ENCODE measurements around the gene PCDH15.
"Not testable (repeated sequence)": the region's sequence is repeated elsewhere in the genome, so short reads cannot be mapped to it uniquely, and the experiment has no call there.

PCDH15 gene

DNA sequence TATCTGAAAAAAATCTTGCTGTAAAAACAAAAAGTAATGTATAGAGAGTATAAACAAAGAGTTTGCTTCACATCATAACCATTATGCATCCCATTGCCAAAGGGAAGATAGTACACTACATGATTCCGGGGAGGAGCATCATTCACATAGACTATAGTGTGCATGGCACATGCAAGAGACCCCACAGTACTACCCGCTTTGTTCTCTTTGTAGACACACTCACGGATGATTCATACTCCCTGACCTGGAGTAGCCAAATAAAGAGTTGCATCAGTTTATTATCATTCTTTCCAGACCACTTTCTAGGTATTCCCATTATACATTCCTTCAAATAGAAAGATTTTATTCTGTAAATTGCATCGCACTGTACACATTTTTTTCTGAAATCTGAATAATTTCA, 356.9 kb downstream of the PCDH15 start:
- Histone ChIP-seq H3K9ac (ENCODE audit: low read depth in 1 of 2, low read length in 2 of 2) (no peak overlapping the region), H3K4me1 (ENCODE audit: control insufficient read depth in 1 of 2, insufficient read depth in 2 of 2, low read length in 2 of 2) (no peaks in the 10 kb centered on the region), H3K9me3 (ENCODE audit: control insufficient read depth in 1 of 2, low read length in 2 of 2) (no peaks in the 10 kb centered on the region), H3K27ac (ENCODE audit: low read depth, low read length) (no peak overlapping the region), H3K4me3 (ENCODE audit: low read depth in 1 of 2, low read length in 2 of 2) (no peak overlapping the region), H3K27me3 (ENCODE audit: control insufficient read depth in 1 of 2, insufficient read depth in 2 of 2, low read length in 2 of 2) (no peaks in the 10 kb centered on the region), H3K36me3 (ENCODE audit: control insufficient read depth in 1 of 2, insufficient read depth in 2 of 2, low read length in 2 of 2) (no peaks in the 10 kb centered on the region)

- no peaks in the 10 kb centered on the region for H3K27me3 ChIP-seq (ENCODE audit: control insufficient read depth in 1 of 2, insufficient read depth in 2 of 2, low read length in 2 of 2)
These were observed 359.8 kb downstream of the PCDH15 start for GRCh38 chr10:54441275-54441674.

GRCh38 chr10:54434782-54435181, 366.2 kb downstream of the PCDH15 start:
- no peaks in the 10 kb centered on the region for H3K9me3 ChIP-seq (ENCODE audit: control insufficient read depth in 1 of 2, low read length in 2 of 2)
- H3K9ac ChIP-seq (ENCODE audit: low read depth in 1 of 2, low read length in 2 of 2): no peak overlapping the region
- H3K36me3 ChIP-seq (ENCODE audit: control insufficient read depth in 1 of 2, insufficient read depth in 2 of 2, low read length in 2 of 2): no peaks in the 10 kb centered on the region
- H3K4me3 ChIP-seq (ENCODE audit: low read depth in 1 of 2, low read length in 2 of 2): no peak overlapping the region
- no peaks in the 10 kb centered on the region for H3K4me1 ChIP-seq (ENCODE audit: control insufficient read depth in 1 of 2, insufficient read depth in 2 of 2, low read length in 2 of 2)
- no peak overlapping the region for H3K27ac ChIP-seq (ENCODE audit: low read depth, low read length)
- H3K27me3 ChIP-seq (ENCODE audit: control insufficient read depth in 1 of 2, insufficient read depth in 2 of 2, low read length in 2 of 2): no peaks in the 10 kb centered on the region

More at GRCh38 chr10:54441275-54441674, 359.8 kb downstream of the PCDH15 start:
- H3K36me3 ChIP-seq (ENCODE audit: control insufficient read depth in 1 of 2, insufficient read depth in 2 of 2, low read length in 2 of 2): no peaks in the 10 kb centered on the region
- H3K9me3 ChIP-seq (ENCODE audit: control insufficient read depth in 1 of 2, low read length in 2 of 2): no peaks in the 10 kb centered on the region
- H3K4me3 ChIP-seq (ENCODE audit: low read depth in 1 of 2, low read length in 2 of 2): no peak overlapping the region
- no peaks in the 10 kb centered on the region for H3K4me1 ChIP-seq (ENCODE audit: control insufficient read depth in 1 of 2, insufficient read depth in 2 of 2, low read length in 2 of 2)
- H3K27ac ChIP-seq (ENCODE audit: low read depth, low read length): no peak overlapping the region
- H3K9ac ChIP-seq (ENCODE audit: low read depth in 1 of 2, low read length in 2 of 2): no peak overlapping the region

DNA sequence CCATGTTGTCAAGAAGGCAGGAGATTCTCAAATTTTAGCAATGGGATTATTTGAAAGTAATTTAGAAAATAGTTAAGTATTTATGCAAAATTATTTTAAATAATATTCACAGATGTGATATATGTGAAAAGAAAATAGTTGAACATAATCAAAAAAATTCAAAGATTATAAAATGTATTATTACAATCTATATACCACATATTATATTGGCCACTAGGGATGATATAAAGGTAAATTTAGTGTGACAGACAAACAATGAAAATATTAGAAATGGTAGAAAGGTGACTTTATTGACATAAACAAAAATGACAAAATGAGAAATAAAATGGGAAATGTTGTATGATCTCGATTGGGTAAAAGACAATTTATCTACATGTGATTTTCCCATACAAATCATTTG, 385.5 kb downstream of the PCDH15 start:
- no peak overlapping the region for H3K27ac ChIP-seq (ENCODE audit: low read depth, low read length)
- H3K9me3 ChIP-seq (ENCODE audit: control insufficient read depth in 1 of 2, low read length in 2 of 2): no peaks in the 10 kb centered on the region
- H3K27me3 ChIP-seq (ENCODE audit: control insufficient read depth in 1 of 2, insufficient read depth in 2 of 2, low read length in 2 of 2): no peaks in the 10 kb centered on the region
- no peak overlapping the region for H3K4me3 ChIP-seq (ENCODE audit: low read depth in 1 of 2, low read length in 2 of 2)
- H3K4me1 ChIP-seq (ENCODE audit: control insufficient read depth in 1 of 2, insufficient read depth in 2 of 2, low read length in 2 of 2): no peaks in the 10 kb centered on the region
- H3K36me3 ChIP-seq (ENCODE audit: control insufficient read depth in 1 of 2, insufficient read depth in 2 of 2, low read length in 2 of 2): no peaks in the 10 kb centered on the region
- H3K9ac ChIP-seq (ENCODE audit: low read depth in 1 of 2, low read length in 2 of 2): no peak overlapping the region

- no peaks in the 10 kb centered on the region for H3K9me3 ChIP-seq (ENCODE audit: control insufficient read depth in 1 of 2, low read length in 2 of 2)
- H3K36me3 ChIP-seq (ENCODE audit: control insufficient read depth in 1 of 2, insufficient read depth in 2 of 2, low read length in 2 of 2): no peaks in the 10 kb centered on the region
- no peak overlapping the region for H3K4me3 ChIP-seq (ENCODE audit: low read depth in 1 of 2, low read length in 2 of 2)
- no peaks in the 10 kb centered on the region for H3K27me3 ChIP-seq (ENCODE audit: control insufficient read depth in 1 of 2, insufficient read depth in 2 of 2, low read length in 2 of 2)
- no peak overlapping the region for H3K9ac ChIP-seq (ENCODE audit: low read depth in 1 of 2, low read length in 2 of 2)
- no peak overlapping the region for H3K27ac ChIP-seq (ENCODE audit: low read depth, low read length)
- no peaks in the 10 kb centered on the region for H3K4me1 ChIP-seq (ENCODE audit: control insufficient read depth in 1 of 2, insufficient read depth in 2 of 2, low read length in 2 of 2)
These were observed 398.5 kb downstream of the PCDH15 start for GRCh38 chr10:54402576-54402975.

DNA sequence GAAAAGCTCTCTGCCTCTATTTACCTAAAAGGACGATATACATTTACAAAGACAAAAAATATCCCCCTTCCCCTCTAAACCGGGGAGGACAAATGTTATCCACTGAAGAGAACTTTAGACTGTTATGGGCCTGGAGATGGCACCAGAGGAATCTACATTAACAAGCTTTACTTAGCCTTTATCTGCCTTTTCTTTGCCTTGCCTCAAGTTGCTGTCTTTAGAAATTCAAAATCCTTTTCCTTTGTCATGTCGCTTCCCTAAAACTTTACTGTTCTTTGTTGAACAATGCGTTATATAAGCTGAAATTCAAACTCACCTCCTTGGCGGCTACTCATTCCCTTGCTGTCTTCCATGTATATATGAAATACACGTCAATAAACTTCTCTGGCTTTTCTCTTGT, 405.0 kb downstream of the PCDH15 start:
- H3K4me3 ChIP-seq (ENCODE audit: low read depth in 1 of 2, low read length in 2 of 2): no peak overlapping the region
- H3K27ac ChIP-seq (ENCODE audit: low read depth, low read length): no peak overlapping the region
- no peaks in the 10 kb centered on the region for H3K4me1 ChIP-seq (ENCODE audit: control insufficient read depth in 1 of 2, insufficient read depth in 2 of 2, low read length in 2 of 2)
- no peak overlapping the region for H3K9ac ChIP-seq (ENCODE audit: low read depth in 1 of 2, low read length in 2 of 2)
- H3K9me3 ChIP-seq (ENCODE audit: control insufficient read depth in 1 of 2, low read length in 2 of 2): no peaks in the 10 kb centered on the region
- H3K27me3 ChIP-seq (ENCODE audit: control insufficient read depth in 1 of 2, insufficient read depth in 2 of 2, low read length in 2 of 2): no peaks in the 10 kb centered on the region
- no peaks in the 10 kb centered on the region for H3K36me3 ChIP-seq (ENCODE audit: control insufficient read depth in 1 of 2, insufficient read depth in 2 of 2, low read length in 2 of 2)

GRCh38 chr10:54394598-54394997, 406.4 kb downstream of the PCDH15 start:
- not testable (repeated sequence) for H3K4me3 ChIP-seq (ENCODE audit: low read depth in 1 of 2, low read length in 2 of 2); H3K36me3 ChIP-seq (ENCODE audit: control insufficient read depth in 1 of 2, insufficient read depth in 2 of 2, low read length in 2 of 2); H3K4me1 ChIP-seq (ENCODE audit: control insufficient read depth in 1 of 2, insufficient read depth in 2 of 2, low read length in 2 of 2); H3K27ac ChIP-seq (ENCODE audit: low read depth, low read length); H3K9me3 ChIP-seq (ENCODE audit: control insufficient read depth in 1 of 2, low read length in 2 of 2); H3K9ac ChIP-seq (ENCODE audit: low read depth in 1 of 2, low read length in 2 of 2); H3K27me3 ChIP-seq (ENCODE audit: control insufficient read depth in 1 of 2, insufficient read depth in 2 of 2, low read length in 2 of 2)

DNA sequence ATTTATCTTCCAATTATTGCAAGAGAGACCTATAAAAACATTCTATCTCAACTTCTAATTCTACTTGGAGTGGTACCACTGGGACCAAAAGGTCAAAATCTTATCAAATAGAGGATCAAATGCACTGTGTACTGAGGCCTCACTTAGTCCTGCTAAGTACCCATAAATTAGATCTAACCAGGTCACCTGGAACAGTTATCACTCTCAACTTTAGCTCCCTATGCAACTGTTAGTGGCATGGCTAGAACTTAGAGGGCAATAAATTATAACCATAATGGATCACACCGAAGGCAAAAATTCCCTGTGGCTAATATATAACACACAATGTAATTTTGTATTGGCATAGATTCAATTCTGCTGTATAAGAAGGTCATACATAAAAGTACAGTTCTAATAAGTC, 428.9 kb downstream of the PCDH15 start:
- Histone ChIP-seq H3K4me1 (ENCODE audit: control insufficient read depth in 1 of 2, insufficient read depth in 2 of 2, low read length in 2 of 2) (no peaks in the 10 kb centered on the region), H3K9ac (ENCODE audit: low read depth in 1 of 2, low read length in 2 of 2) (no peak overlapping the region), H3K36me3 (ENCODE audit: control insufficient read depth in 1 of 2, insufficient read depth in 2 of 2, low read length in 2 of 2) (no peaks in the 10 kb centered on the region), H3K27ac (ENCODE audit: low read depth, low read length) (no peak overlapping the region), H3K4me3 (ENCODE audit: low read depth in 1 of 2, low read length in 2 of 2) (no peak overlapping the region), H3K27me3 (ENCODE audit: control insufficient read depth in 1 of 2, insufficient read depth in 2 of 2, low read length in 2 of 2) (no peaks in the 10 kb centered on the region), H3K9me3 (ENCODE audit: control insufficient read depth in 1 of 2, low read length in 2 of 2) (no peaks in the 10 kb centered on the region)

GRCh38 chr10:54368984-54369383, 432.0 kb downstream of the PCDH15 start:
- Histone ChIP-seq H3K4me3 (ENCODE audit: low read depth in 1 of 2, low read length in 2 of 2) (no peak overlapping the region), H3K4me1 (ENCODE audit: control insufficient read depth in 1 of 2, insufficient read depth in 2 of 2, low read length in 2 of 2) (no peaks in the 10 kb centered on the region), H3K9ac (ENCODE audit: low read depth in 1 of 2, low read length in 2 of 2) (no peak overlapping the region), H3K27me3 (ENCODE audit: control insufficient read depth in 1 of 2, insufficient read depth in 2 of 2, low read length in 2 of 2) (no peaks in the 10 kb centered on the region), H3K36me3 (ENCODE audit: control insufficient read depth in 1 of 2, insufficient read depth in 2 of 2, low read length in 2 of 2) (no peaks in the 10 kb centered on the region), H3K27ac (ENCODE audit: low read depth, low read length) (no peak overlapping the region), H3K9me3 (ENCODE audit: control insufficient read depth in 1 of 2, low read length in 2 of 2) (no peaks in the 10 kb centered on the region)

DNA sequence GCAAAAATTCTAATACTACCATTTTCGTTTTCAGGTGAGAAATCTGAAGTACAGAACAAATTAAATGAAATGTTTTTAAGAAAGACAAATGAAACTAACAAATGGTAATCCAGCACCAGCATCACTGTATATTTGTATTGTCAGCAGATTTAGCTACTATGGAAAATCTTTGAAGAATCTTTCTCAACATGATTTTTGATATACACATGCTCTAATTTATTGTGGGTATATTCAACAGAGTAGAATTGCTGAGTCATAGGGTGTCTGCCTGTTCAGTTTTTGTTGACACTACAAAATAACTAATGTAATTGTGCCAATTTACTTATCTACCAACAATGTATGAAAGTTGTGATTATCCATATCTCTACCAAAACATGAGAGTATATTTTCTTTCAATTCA, 437.6 kb downstream of the PCDH15 start:
- Histone ChIP-seq H3K27ac (ENCODE audit: low read depth, low read length) (no peak overlapping the region), H3K4me3 (ENCODE audit: low read depth in 1 of 2, low read length in 2 of 2) (no peak overlapping the region), H3K36me3 (ENCODE audit: control insufficient read depth in 1 of 2, insufficient read depth in 2 of 2, low read length in 2 of 2) (no peaks in the 10 kb centered on the region), H3K9me3 (ENCODE audit: control insufficient read depth in 1 of 2, low read length in 2 of 2) (no peaks in the 10 kb centered on the region), H3K9ac (ENCODE audit: low read depth in 1 of 2, low read length in 2 of 2) (no peak overlapping the region), H3K27me3 (ENCODE audit: control insufficient read depth in 1 of 2, insufficient read depth in 2 of 2, low read length in 2 of 2) (no peaks in the 10 kb centered on the region), H3K4me1 (ENCODE audit: control insufficient read depth in 1 of 2, insufficient read depth in 2 of 2, low read length in 2 of 2) (no peaks in the 10 kb centered on the region)

GRCh38 chr10:54342058-54342457, 459.0 kb downstream of the PCDH15 start:
- Histone ChIP-seq H3K27ac (ENCODE audit: low read depth, low read length) (no peak overlapping the region), H3K27me3 (ENCODE audit: control insufficient read depth in 1 of 2, insufficient read depth in 2 of 2, low read length in 2 of 2) (no peaks in the 10 kb centered on the region), H3K9ac (ENCODE audit: low read depth in 1 of 2, low read length in 2 of 2) (no peak overlapping the region), H3K9me3 (ENCODE audit: control insufficient read depth in 1 of 2, low read length in 2 of 2) (peaks cover 6 to 9% of the 10 kb centered on the region in 2 donors), H3K4me3 (ENCODE audit: low read depth in 1 of 2, low read length in 2 of 2) (no peak overlapping the region), H3K36me3 (ENCODE audit: control insufficient read depth in 1 of 2, insufficient read depth in 2 of 2, low read length in 2 of 2) (no peaks in the 10 kb centered on the region), H3K4me1 (ENCODE audit: control insufficient read depth in 1 of 2, insufficient read depth in 2 of 2, low read length in 2 of 2) (no peaks in the 10 kb centered on the region)

Measured in duodenal mucosa (tissue), 2 donors.